Activated CD8-positive, alpha-beta T cell treated with anti-CD3 and anti-CD28 coated beads for 36 hours (primary cell): ENCODE measurements around the gene FETUB. TPM values are rescaled to one million over a fixed set of nuclear protein-coding genes. Genes with fewer than 3 reads are reported as not detected.

Experiments used
- ATAC-seq: fragments of 200-7000 bp; cut with Tn5 transposase; one replicate; pipeline ENCODE4 v1.10.0; 2021; ENCODE audit warnings: mild to moderate bottlenecking, moderate library complexity
- CTCF ChIA-PET: fragments of 350-600 bp; sonication (Branson Sonifier 250); formaldehyde crosslinking; loops from one replicate; lab custom pipeline; 2021; ENCODE audit warnings: antibody characterized with exemption; lab: Charles Lee
- POLR2A ChIA-PET: fragments of 350-600 bp; sonication (Branson Sonifier 250); formaldehyde crosslinking; loops from one replicate; lab custom pipeline; 2021; ENCODE audit warnings: antibody characterized with exemption; lab: Charles Lee
- DNase-seq: peaks from one replicate; pipeline ENCODE4 v3.0.0-alpha.2; 2020
- H3K27ac Mint-ChIP-seq: one replicate; pipeline ENCODE4 v1.8.0; 2021; ENCODE audit warnings: mild to moderate bottlenecking, mixed read lengths
- H3K27me3 Mint-ChIP-seq: one replicate; pipeline ENCODE4 v1.8.0; 2021; ENCODE audit warnings: mixed read lengths
- H3K36me3 Mint-ChIP-seq: one replicate; pipeline ENCODE4 v1.8.0; 2021; ENCODE audit warnings: low read depth, mixed read lengths
- H3K4me1 Mint-ChIP-seq: one replicate; pipeline ENCODE4 v1.8.0; 2021; ENCODE audit warnings: low read depth, mixed read lengths
- H3K4me3 Mint-ChIP-seq: one replicate; pipeline ENCODE4 v1.8.0; 2021; ENCODE audit warnings: mild to moderate bottlenecking, moderate library complexity, mixed read lengths
- H3K9me3 Mint-ChIP-seq: one replicate; pipeline ENCODE4 v1.8.0; 2021; ENCODE audit warnings: mixed read lengths
- CTCF ChIP-seq: fragments of 200-600 bp; IDR thresholded peaks from one replicate; pipeline ENCODE4 v1.8.0; 2022; ENCODE audit warnings: antibody characterized with exemption, mild to moderate bottlenecking
- intact Hi-C: fragments of 100-400 bp; cut with micrococcal nuclease; formaldehyde crosslinking; loops from one replicate; pipeline ENCODE4 v1.10.0; 2022
- total RNA-seq, 2 experiments: library from RNA; stranded (reverse); gene quantifications; one replicate each; pipeline ENCODE4 v1.2.3, GENCODE V29; 2021

The FETUB gene
- total RNA-seq, 2 experiments from 2014 or later, result not detected

GRCh38 chr3:186643493-186643892 lies 3.3 kb downstream of the FETUB start:
- Mint-ChIP-seq H3K4me1 (peaks cover 27% of the 10 kb centered on the region), H3K36me3 (no peaks in the 10 kb centered on the region), H3K9me3 (no peaks in the 10 kb centered on the region), H3K27me3 (peaks cover 13% of the 10 kb centered on the region), H3K27ac (peak overlapping the region; percentile 3), H3K4me3 (no peak overlapping the region)
- DNase-seq (peak; percentile 52), ATAC-seq (peak; percentile 94)
- intact Hi-C loops, result no loop called here
- CTCF ChIA-PET, result interaction anchor here (1.0 to 4.7 kb wide), 2 partner anchors 28 to 103 kb away, joined by 3 to 50 read pairs; no protein-coding TSS in a partner anchor
- no peak for TF ChIP-seq CTCF
- POLR2A ChIA-PET, result interaction anchor here (1.9 kb wide), 1 partner anchor 140 kb away, joined by 12 read pairs; the partner anchor contains the start of gene EIF4A2

- no peak overlapping the region for H3K27ac Mint-ChIP-seq
- no peaks in the 10 kb centered on the region for H3K36me3 Mint-ChIP-seq
- H3K4me3 Mint-ChIP-seq, result no peak overlapping the region
- no peak for TF ChIP-seq CTCF
- ATAC-seq (no peak), DNase-seq (no peak)
- intact Hi-C loops, result no loop called here
- ChIA-PET CTCF (interaction anchor here (0.6 to 4.7 kb wide), 2 partner anchors 29 to 120 kb away, joined by 3 to 50 read pairs; no protein-coding TSS in a partner anchor), POLR2A (interaction anchor here (1.9 kb wide), 1 partner anchor 139 kb away, joined by 12 read pairs; the partner anchor contains the start of gene EIF4A2)
- peaks cover 11% of the 10 kb centered on the region for H3K27me3 Mint-ChIP-seq
- H3K4me1 Mint-ChIP-seq, result peaks cover 27% of the 10 kb centered on the region
- H3K9me3 Mint-ChIP-seq, result no peaks in the 10 kb centered on the region
Measured at GRCh38 chr3:186644683-186645082, 4.5 kb downstream of the FETUB start.

GRCh38 chr3:186646106-186646505 lies 5.9 kb downstream of the FETUB start:
- no peak for DNase-seq
- Mint-ChIP-seq H3K4me3 (no peak overlapping the region), H3K9me3 (no peaks in the 10 kb centered on the region), H3K36me3 (no peaks in the 10 kb centered on the region), H3K4me1 (peaks cover 24% of the 10 kb centered on the region), H3K27me3 (peaks cover 6% of the 10 kb centered on the region), H3K27ac (no peak overlapping the region)
- POLR2A ChIA-PET, result no interaction called here
- intact Hi-C loops, result no loop called here
- CTCF ChIA-PET, result no interaction called here
- no peak for TF ChIP-seq CTCF
- ATAC-seq, result no peak

- H3K4me1 Mint-ChIP-seq, result peaks cover 21% of the 10 kb centered on the region
- ATAC-seq (no peak), DNase-seq (no peak)
- peaks cover 5% of the 10 kb centered on the region for H3K27me3 Mint-ChIP-seq
- H3K27ac Mint-ChIP-seq, result no peak overlapping the region
- CTCF ChIA-PET, result no interaction called here
- no peak for TF ChIP-seq CTCF
- POLR2A ChIA-PET, result no interaction called here
- H3K36me3 Mint-ChIP-seq, result no peaks in the 10 kb centered on the region
- H3K9me3 Mint-ChIP-seq, result no peaks in the 10 kb centered on the region
- H3K4me3 Mint-ChIP-seq, result no peak overlapping the region
- intact Hi-C loops, result no loop called here
Measured at GRCh38 chr3:186646841-186647240, 6.6 kb downstream of the FETUB start.

- H3K27ac Mint-ChIP-seq, result no peak overlapping the region
- ATAC-seq (no peak), DNase-seq (no peak)
- no peak for TF ChIP-seq CTCF
- no peaks in the 10 kb centered on the region for H3K36me3 Mint-ChIP-seq
- H3K27me3 Mint-ChIP-seq, result peaks cover 15% of the 10 kb centered on the region
- no peak overlapping the region for H3K4me3 Mint-ChIP-seq
- H3K9me3 Mint-ChIP-seq, result no peaks in the 10 kb centered on the region
- peaks cover 6% of the 10 kb centered on the region for H3K4me1 Mint-ChIP-seq
- POLR2A ChIA-PET, result no interaction called here
- CTCF ChIA-PET, result interaction anchor here (1.2 kb wide), 1 partner anchor 29 kb away, joined by 3 read pairs; no protein-coding TSS in a partner anchor
- intact Hi-C loops, result no loop called here
Measured at GRCh38 chr3:186648851-186649250, 8.7 kb downstream of the FETUB start.
